HG03175 (cell line): Measurements from ENCODE around the gene ADIPOR2.

ENCODE experiments used
- ATAC-seq: cut with Tn5 transposase; IDR thresholded peaks from one replicate; pipeline ENCODE4 v1.9.1; 2021; ENCODE audit warnings: mild to moderate bottlenecking, moderate library complexity; ENCODE audit not compliant: unreplicated experiment

The ADIPOR2 gene

GRCh38 chr12:1826867-1827705 is 136.2 kb downstream of the ADIPOR2 start:
- no peak for ATAC-seq

GRCh38 chr12:1827826-1828805 is 137.2 kb downstream of the ADIPOR2 start:
- no peak for ATAC-seq

DNA sequence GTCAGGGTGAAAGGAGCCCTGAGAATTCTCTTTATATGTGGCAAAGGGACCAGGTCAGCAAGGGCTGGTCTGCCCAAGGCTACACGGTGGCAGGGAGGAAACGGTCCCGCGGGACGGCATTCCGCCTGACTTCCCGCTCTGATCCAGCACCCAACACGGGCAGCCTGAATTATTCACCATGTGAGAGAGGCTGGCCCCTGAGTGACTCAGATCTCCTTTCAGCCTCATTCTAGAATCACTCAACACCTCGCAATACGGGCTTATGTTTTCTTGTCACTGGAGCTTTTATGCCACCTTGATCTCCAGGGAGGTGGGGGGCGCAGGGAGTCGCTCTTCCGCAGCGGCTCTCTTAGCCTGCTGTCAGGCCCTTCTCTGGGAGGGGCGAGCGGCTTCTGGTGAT is 138.0 kb downstream of the ADIPOR2 start:
- ATAC-seq = no peak

DNA sequence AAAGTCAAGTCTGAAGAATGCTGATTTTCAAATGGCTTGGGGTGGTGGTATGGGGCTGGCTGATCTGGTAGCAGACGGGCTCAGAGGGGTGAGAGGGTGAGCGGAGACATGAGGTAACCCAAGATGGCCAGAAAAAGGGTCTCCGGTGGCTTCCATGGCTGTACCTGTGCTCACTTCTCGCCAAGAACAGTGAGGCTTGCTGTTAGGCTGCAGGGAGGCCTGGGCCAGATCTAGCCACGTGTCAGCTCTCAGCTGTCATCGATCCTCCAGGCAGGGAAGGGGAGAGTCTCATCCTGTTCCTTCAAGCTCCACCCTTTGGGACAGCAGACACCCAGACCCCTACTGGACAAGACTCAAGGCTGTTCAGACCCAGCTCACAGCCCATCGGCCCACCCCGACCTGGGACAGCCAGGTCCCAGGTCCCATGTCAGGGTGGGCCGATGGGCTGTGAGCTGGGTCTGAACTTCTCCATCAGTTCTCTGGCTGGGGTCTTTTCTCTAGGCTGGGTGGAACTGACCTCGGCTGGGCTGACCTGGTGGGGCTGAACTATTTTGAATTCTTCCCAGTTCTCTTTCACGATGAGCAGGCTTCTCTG is 138.5 kb downstream of the ADIPOR2 start:
- no peak for ATAC-seq

DNA sequence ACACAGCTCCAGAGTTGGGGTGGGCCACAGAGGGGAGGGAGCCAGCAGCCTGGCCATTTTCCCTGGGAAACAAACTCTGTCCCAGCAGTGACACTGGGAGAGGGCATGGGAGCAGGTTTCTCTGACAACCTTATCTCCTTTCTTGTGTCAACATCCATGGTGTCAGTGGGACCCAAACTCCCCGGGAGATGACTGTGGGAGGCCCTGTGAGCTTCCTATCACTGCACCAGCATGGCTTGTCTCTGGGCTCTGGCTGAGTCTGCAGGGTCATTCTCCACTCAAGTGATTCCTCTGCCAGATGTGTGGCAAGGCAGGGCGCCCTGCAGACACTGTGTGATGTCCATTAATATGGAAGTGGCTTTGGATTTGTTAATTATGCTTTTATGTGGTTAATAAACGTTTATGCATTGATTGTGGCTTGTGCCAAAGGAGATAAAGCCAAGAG is 139.6 kb downstream of the ADIPOR2 start:
- no peak for ATAC-seq

- ATAC-seq = no peak
These were observed 140.4 kb downstream of the ADIPOR2 start for GRCh38 chr12:1830981-1831963.

DNA sequence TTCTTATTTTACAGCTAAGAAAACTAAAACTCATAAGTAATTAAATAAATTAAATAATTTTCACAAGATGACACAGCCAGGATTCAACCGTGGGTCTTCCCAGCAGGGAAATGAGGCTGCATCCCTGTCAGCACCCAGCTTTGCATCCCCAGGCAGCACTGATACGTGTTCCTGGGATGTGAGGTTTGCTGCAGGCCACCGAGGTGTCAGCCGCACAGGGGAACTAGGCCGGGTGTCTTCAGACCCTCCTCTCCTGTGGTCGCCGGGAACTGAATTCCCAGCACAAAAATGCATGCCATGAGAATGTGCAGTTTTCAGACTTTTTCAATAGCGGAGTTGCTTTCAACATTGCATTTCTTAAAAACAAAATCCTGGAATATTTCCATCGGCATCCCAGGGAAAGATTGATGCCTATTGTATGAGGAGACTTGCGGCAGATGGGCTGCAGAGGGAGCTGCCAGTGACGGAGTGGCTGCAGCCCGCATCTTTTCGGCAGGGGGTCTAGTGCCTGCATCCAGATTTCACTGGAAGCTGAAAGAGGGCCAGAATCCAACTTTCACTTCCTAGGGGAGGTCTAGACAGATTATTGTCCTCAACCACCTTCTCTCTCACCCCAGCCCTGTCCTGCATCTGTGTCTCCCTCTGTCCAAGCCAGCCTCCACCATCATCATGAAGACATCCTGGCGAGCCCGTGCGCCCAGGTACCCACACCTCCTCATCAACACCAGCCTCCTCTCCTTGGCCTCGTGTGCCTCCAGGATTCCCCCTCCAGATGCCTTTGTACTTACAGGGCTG is 142.1 kb downstream of the ADIPOR2 start:
- ATAC-seq = no peak

DNA sequence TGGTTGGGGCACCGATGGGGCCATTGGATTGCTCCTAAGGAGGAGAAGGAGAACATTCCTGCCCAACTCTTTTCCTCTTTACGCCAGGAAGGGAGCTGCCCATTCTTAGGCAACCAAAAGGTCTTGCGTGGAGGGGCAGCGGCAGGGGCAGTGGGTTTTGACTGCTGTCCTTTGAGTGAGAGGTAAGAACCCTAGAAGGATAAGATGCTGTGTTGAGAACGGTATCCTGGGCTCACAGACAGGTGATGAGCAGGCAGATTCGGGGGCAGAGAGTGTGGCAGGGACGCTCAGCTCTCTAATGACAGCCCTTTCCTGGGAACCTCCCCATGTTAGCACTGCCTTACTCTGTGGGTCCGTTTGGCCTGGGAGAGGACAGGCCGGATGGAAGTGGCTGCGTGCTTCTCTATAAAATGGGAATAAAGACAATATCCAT is 142.7 kb downstream of the ADIPOR2 start:
- ATAC-seq = no peak

DNA sequence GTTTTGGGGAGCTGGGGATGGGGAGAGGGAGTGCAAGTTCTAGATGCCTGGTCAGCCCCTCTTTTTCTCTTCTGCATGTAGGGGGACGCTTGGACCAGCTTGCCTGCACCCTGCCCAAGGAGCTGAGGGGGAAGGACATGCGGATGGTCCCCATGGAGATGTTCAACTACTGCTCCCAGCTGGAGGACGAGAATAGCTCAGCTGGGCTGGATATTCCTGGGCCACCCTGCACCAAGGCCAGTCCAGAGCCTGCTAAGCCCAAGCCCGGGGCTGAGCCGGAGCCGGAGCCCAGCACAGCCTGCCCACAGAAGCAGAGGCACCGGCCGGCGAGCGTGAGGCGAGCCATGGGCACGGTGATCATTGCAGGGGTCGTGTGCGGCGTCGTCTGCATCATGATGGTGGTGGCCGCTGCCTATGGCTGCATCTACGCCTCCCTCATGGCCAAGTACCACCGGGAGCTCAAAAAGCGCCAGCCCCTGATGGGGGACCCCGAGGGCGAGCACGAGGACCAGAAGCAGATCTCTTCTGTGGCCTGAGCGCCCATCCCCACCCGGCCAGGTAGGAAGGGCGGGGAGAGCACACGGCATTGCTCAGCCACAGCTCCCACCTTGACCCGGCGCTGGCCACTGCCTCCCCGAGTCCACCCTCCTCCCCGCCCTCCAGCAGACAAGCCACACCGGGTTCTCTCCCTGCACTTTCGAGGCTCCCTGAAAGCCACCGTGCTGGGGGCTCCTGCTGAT is 143.5 kb downstream of the ADIPOR2 start:
- no peak for ATAC-seq

DNA sequence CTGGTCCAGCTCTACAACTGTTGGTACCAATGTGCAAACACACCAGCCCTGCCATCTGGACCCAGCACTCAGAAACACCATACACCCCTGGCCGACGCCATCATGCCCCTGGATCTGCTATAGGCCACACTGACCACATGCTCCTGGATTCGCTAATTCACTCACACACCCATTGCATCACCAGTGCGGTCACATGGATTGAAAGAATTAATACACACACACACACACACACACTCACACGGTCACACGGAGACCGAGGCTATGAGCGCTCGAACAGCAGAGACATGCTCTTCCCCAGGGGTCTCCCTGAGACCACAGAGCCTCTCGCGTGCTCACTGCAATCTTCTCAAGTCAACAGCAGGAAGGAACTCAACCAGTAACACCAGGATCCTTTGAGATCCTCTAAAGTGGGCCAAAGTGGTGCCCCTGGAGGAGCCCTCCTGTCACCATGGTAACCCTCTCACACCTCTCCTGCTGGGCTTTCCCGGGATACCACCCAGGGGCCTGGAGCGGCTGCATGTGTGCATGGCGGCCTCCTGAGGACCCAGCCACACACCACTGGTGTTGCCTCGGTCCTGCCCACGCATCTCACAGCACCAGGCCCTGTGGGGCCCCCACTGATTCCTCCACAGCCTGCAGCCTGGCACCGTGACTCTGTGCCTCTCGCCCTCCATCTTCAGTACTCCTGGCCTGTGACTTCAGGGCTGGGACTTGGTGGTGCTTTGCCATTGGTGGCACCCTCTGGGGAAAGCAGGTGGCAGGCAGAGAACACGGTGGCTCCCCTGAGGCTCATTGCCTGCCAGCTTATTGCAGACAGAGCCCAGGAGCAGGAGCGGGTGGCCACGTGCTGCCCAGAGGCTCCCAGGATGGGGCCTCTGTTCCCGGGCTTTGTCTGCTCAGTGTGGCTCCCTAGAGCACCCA is 144.6 kb downstream of the ADIPOR2 start:
- ATAC-seq = no peak

GRCh38 chr12:1836241-1836803 is 145.5 kb downstream of the ADIPOR2 start:
- no peak for ATAC-seq

- ATAC-seq = no peak
These were observed 146.1 kb downstream of the ADIPOR2 start for GRCh38 chr12:1836854-1837421.

- ATAC-seq = no peak
These were observed 146.8 kb downstream of the ADIPOR2 start for GRCh38 chr12:1837541-1838204.
